Hepatocyte (in vitro differentiated cells): ENCODE data around the gene AKR1B15.

Experiments
- EZH2 ChIP-seq: fragments of 200-600 bp; sonication (generic); IDR thresholded peaks from 2 replicates; pipeline ENCODE4 v1.6.1; 2016; ENCODE audit warnings: antibody characterized with exemption, mild to moderate bottlenecking, borderline replicate concordance
- TF ChIP-seq, protein P1 (sequence below): fragments of 200-600 bp; sonication (generic); IDR thresholded peaks from 2 replicates; pipeline ENCODE4 v1.5.1; 2016; ENCODE audit warnings: antibody characterized with exemption, mild to moderate bottlenecking; ENCODE audit not compliant: poor library complexity

DNA sequence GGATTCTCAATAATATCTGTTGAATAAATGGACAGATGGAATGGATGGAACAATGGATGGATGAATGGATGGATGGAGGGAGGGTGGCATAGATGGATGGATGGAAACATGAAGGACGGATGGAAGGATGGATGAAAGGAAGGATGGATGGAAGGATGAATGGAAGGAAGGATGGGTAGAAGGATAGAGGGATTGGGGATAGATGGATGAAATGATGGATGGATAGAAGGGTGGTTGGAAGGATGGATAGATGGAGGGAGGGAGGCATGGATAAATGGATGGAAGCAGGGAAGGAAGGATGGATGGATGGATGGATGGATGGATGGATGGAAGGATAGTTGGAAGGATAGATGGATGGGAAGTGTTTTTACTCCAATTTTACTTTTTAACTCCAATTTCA lies 35.4 kb downstream of the AKR1B15 start:
- TF ChIP-seq, protein P1, sequence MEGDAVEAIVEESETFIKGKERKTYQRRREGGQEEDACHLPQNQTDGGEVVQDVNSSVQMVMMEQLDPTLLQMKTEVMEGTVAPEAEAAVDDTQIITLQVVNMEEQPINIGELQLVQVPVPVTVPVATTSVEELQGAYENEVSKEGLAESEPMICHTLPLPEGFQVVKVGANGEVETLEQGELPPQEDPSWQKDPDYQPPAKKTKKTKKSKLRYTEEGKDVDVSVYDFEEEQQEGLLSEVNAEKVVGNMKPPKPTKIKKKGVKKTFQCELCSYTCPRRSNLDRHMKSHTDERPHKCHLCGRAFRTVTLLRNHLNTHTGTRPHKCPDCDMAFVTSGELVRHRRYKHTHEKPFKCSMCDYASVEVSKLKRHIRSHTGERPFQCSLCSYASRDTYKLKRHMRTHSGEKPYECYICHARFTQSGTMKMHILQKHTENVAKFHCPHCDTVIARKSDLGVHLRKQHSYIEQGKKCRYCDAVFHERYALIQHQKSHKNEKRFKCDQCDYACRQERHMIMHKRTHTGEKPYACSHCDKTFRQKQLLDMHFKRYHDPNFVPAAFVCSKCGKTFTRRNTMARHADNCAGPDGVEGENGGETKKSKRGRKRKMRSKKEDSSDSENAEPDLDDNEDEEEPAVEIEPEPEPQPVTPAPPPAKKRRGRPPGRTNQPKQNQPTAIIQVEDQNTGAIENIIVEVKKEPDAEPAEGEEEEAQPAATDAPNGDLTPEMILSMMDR: no peak
- no peak for TF ChIP-seq EZH2
